ENCODE data around the gene SLC9A5.

SLC9A5 gene

DNA sequence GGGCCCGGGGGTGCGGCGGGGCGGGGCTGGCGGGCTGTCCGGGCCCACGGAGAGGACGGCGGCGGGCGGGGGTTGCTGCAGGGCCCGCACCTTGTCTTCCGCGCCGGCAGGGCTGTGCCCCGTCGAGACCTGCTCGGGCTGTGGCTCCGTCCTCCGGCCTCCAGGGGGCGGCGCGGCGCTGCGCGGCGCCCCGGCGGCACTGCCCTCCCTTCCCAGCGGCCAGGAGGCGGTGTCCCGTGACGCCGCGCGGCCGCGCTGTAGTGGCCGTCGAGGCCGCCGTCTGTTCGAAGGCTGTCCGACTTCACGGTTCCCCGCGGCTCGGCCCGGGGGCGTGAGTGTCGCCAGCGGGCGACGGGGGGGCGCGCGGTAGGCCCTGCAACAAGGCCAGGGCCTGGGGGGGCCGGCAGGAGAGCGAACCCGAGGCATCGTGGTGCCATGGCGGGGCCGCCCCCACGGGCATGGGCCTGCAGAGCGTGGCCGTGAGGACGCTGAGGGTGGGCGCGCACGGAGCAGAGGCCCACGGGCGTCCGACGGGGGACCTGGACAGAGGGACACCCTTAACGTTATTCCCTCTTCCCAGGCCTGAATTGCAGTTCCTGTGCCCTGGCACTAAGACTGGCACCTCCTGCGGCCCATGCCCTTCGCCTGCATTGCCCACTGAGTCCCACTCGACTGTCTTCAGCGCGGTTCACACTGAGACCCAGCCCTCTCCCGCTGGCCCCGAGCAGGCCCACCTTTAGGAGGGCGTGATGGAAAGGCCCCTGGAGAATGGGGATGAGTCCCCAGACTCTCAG is 30.7 kb downstream of the SLC9A5 start, which contains the start of gene PLEKHG4:
PLEKHG4 (plus strand) TSS at position 237 of the 794 bp plus-strand sequence; CDS start at position 750, 513 bp downstream.
- Histone ChIP-seq H3K4me3 (ENCODE audit: low read depth in 1 of 2, low read length in 2 of 2) (no peak within 1 kb of the TSS), H3K4me2 (ENCODE audit: insufficient read depth, low read length) (no peak within 1 kb of the TSS), H3K27ac (ENCODE audit: low read length) (no peak within 1 kb of the TSS), H3K36me3 (ENCODE audit: insufficient read depth, low read length) (no peaks in the 10 kb centered on the region), H2AFZ (ENCODE audit: low read depth, low read length) (no peak within 1 kb of the TSS), H3K79me2 (ENCODE audit: insufficient read depth, low read length) (no peaks in the 10 kb centered on the region), H4K20me1 (ENCODE audit: insufficient read depth, low read length) (no peaks in the 10 kb centered on the region), H3K9ac (ENCODE audit: low read depth, low read length) (no peak within 1 kb of the TSS), H3K4me1 (ENCODE audit: insufficient read depth, low read length) (no peaks in the 10 kb centered on the region), H3K9me3 (ENCODE audit: insufficient read depth, low read length, severe bottlenecking) (no peaks in the 10 kb centered on the region), H3K27me3 (ENCODE audit: insufficient read depth, low read length, poor library complexity) (no peaks in the 10 kb centered on the region)
- no peak for ATAC-seq (ENCODE audit: insufficient read depth, low read depth)
- no peak for DNase-seq
- TF ChIP-seq, protein P1, sequence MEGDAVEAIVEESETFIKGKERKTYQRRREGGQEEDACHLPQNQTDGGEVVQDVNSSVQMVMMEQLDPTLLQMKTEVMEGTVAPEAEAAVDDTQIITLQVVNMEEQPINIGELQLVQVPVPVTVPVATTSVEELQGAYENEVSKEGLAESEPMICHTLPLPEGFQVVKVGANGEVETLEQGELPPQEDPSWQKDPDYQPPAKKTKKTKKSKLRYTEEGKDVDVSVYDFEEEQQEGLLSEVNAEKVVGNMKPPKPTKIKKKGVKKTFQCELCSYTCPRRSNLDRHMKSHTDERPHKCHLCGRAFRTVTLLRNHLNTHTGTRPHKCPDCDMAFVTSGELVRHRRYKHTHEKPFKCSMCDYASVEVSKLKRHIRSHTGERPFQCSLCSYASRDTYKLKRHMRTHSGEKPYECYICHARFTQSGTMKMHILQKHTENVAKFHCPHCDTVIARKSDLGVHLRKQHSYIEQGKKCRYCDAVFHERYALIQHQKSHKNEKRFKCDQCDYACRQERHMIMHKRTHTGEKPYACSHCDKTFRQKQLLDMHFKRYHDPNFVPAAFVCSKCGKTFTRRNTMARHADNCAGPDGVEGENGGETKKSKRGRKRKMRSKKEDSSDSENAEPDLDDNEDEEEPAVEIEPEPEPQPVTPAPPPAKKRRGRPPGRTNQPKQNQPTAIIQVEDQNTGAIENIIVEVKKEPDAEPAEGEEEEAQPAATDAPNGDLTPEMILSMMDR (IDR thresholded peaks at IDR 0.05; ENCODE audit: borderline replicate concordance, extremely low read depth, low read length, poor library complexity, severe bottlenecking) = peak; percentile 26
- TF ChIP-seq EZH2 (IDR thresholded peaks at IDR 0.05; ENCODE audit: borderline replicate concordance, low read depth, low read length, severe bottlenecking) = no peak

DNA sequence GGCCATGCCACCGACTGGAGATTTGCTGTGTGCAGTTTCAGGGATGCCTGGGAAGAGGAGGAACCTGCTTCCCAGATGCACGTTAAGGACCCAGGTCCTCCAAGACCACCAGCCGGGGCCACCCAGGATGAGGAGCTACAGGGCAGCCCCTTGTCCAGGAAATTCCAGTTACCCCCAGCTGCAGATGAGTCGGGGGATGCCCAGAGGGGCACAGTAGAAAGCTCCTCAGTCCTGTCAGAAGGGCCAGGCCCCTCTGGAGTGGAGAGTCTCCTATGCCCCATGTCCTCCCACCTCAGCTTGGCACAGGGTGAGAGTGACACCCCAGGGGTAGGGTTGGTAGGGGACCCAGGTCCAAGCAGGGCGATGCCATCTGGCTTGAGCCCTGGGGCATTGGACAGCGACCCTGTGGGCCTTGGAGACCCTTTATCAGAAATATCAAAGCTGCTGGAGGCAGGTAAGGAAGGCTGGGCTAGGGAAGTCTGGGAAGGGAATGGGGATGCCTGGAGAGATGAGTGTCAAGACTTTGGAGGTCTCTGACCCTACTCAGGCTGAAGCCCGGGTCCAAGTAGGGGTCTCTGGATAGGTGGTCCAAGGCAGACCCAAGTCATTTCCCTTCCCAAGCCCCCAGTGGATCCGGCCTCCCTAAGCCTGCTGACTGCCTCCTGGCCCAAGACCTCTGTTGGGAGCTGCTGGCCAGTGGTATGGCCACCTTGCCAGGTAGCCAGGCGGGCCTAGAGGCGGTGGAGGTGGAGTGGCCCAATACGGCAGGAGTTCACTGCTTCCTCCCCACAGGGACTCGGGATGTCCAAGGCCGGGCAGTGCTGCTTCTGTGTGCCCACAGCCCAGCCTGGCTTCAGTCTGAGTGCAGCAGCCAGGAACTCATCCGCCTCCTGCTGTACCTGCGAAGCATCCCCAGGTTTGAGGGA is 31.6 kb downstream of the SLC9A5 start:
- Histone ChIP-seq H3K4me3 (ENCODE audit: low read depth in 1 of 2, low read length in 2 of 2) (no peak overlapping the region), H4K20me1 (ENCODE audit: insufficient read depth, low read length) (no peaks in the 10 kb centered on the region), H3K4me2 (ENCODE audit: insufficient read depth, low read length) (no peak overlapping the region), H2AFZ (ENCODE audit: low read depth, low read length) (no peak overlapping the region), H3K36me3 (ENCODE audit: insufficient read depth, low read length) (no peaks in the 10 kb centered on the region), H3K9me3 (ENCODE audit: insufficient read depth, low read length, severe bottlenecking) (no peaks in the 10 kb centered on the region), H3K4me1 (ENCODE audit: insufficient read depth, low read length) (no peaks in the 10 kb centered on the region), H3K79me2 (ENCODE audit: insufficient read depth, low read length) (no peaks in the 10 kb centered on the region), H3K9ac (ENCODE audit: low read depth, low read length) (no peak overlapping the region), H3K27ac (ENCODE audit: low read length) (no peak overlapping the region), H3K27me3 (ENCODE audit: insufficient read depth, low read length, poor library complexity) (no peaks in the 10 kb centered on the region)
- ATAC-seq (ENCODE audit: insufficient read depth, low read depth) (no peak), DNase-seq (no peak)
- TF ChIP-seq EZH2 (IDR thresholded peaks at IDR 0.05; ENCODE audit: borderline replicate concordance, low read depth, low read length, severe bottlenecking) = no peak
- TF ChIP-seq, protein P1 (IDR thresholded peaks at IDR 0.05; ENCODE audit: borderline replicate concordance, extremely low read depth, low read length, poor library complexity, severe bottlenecking) = no peak

DNA sequence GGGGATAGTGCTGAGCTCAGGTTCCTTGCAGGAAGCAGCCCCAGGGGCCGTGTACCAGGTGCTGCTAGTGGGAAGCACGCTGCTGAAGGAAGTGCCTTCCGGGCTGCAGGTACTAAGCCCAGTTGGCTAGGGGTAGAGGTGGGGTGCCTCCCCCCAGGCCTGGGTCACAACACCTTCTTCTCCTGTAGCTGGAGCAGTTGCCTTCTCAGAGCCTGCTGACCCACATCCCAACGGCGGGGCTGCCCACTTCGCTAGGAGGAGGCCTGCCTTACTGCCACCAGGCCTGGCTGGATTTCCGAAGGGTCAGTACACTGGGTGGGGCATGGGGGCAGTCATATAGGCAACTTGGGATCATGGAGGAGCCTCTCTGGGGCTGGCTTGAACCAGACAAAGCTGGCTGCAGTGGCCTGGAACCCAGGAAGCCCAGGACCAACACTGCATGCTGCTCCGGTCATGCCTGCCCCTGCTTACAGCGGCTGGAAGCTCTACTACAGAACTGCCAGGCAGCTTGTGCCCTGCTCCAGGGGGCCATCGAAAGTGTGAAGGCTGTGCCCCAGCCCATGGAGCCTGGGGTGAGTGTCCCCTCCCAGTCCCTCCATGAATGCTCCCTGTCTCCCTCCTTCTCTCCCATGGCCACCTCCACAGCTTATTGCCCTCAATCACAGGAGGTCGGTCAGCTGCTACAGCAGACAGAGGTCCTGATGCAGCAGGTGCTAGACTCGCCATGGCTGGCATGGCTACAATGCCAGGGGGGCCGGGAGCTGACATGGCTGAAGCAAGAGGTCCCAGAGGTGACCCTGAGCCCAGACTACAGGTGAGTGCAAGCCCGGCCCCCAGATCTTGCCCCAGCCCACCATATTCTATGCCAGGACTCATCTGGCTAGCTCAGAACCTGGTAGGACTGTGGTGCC is 33.0 kb downstream of the SLC9A5 start:
- Histone ChIP-seq H3K4me2 (ENCODE audit: insufficient read depth, low read length) (no peak overlapping the region), H3K27me3 (ENCODE audit: insufficient read depth, low read length, poor library complexity) (no peaks in the 10 kb centered on the region), H4K20me1 (ENCODE audit: insufficient read depth, low read length) (no peaks in the 10 kb centered on the region), H3K36me3 (ENCODE audit: insufficient read depth, low read length) (no peaks in the 10 kb centered on the region), H3K9ac (ENCODE audit: low read depth, low read length) (no peak overlapping the region), H2AFZ (ENCODE audit: low read depth, low read length) (no peak overlapping the region), H3K79me2 (ENCODE audit: insufficient read depth, low read length) (no peaks in the 10 kb centered on the region), H3K9me3 (ENCODE audit: insufficient read depth, low read length, severe bottlenecking) (no peaks in the 10 kb centered on the region), H3K4me3 (ENCODE audit: low read depth in 1 of 2, low read length in 2 of 2) (no peak overlapping the region), H3K4me1 (ENCODE audit: insufficient read depth, low read length) (no peaks in the 10 kb centered on the region), H3K27ac (ENCODE audit: low read length) (no peak overlapping the region)
- no peak for DNase-seq
- no peak for ATAC-seq (ENCODE audit: insufficient read depth, low read depth)
- TF ChIP-seq, protein P1 (IDR thresholded peaks at IDR 0.05; ENCODE audit: borderline replicate concordance, extremely low read depth, low read length, poor library complexity, severe bottlenecking) = no peak
- TF ChIP-seq EZH2 (IDR thresholded peaks at IDR 0.05; ENCODE audit: borderline replicate concordance, low read depth, low read length, severe bottlenecking) = no peak
